Loucy (cell line): Measurements from ENCODE around the gene FCRLB.
"Not testable (repeated sequence)": the region's sequence is repeated elsewhere in the genome, so short reads cannot be mapped to it uniquely, and the experiment has no call there.

ENCODE experiments used
- H2AFZ ChIP-seq: fragments of 200-600 bp; sonication (generic); 2 replicates; pipeline ENCODE4 v1.6.0; 2016; ENCODE audit warnings: antibody characterized with exemption, mild to moderate bottlenecking, low read length, moderate library complexity
- H3F3A ChIP-seq: fragments of 200-600 bp; 2 replicates; pipeline ENCODE4 v1.6.0; 2016; ENCODE audit warnings: antibody characterized with exemption, low read depth, mild to moderate bottlenecking
- H3K27me3 ChIP-seq: fragments of 200-600 bp; sonication (generic); 2 replicates; pipeline ENCODE4 v1.6.1; 2014; ENCODE audit warnings: low read length, mild to moderate bottlenecking; ENCODE audit not compliant: insufficient read depth, poor library complexity, severe bottlenecking
- H3K36me3 ChIP-seq: fragments of 200-600 bp; sonication (generic); 2 replicates; pipeline ENCODE4 v1.6.1; 2016; ENCODE audit warnings: low read length; ENCODE audit not compliant: insufficient read depth
- H3K4me1 ChIP-seq: fragments of 200-600 bp; sonication (generic); 2 replicates; pipeline ENCODE4 v1.5.1; 2014; ENCODE audit warnings: low read length, mild to moderate bottlenecking; ENCODE audit not compliant: insufficient read depth, poor library complexity, severe bottlenecking
- H3K4me2 ChIP-seq: fragments of 200-600 bp; sonication (generic); 2 replicates; pipeline ENCODE4 v1.6.0; 2014; ENCODE audit warnings: antibody characterized with exemption, low read length, low read depth, mild to moderate bottlenecking; ENCODE audit not compliant: poor library complexity, severe bottlenecking
- H3K4me3 ChIP-seq: fragments of 200-600 bp; sonication (generic); 2 replicates; pipeline ENCODE4 v1.5.1; 2014; ENCODE audit warnings: low read length, mild to moderate bottlenecking, mixed read lengths; ENCODE audit not compliant: poor library complexity, severe bottlenecking
- H3K79me2 ChIP-seq: fragments of 200-600 bp; sonication (generic); 2 replicates; pipeline ENCODE4 v1.6.1; 2014; ENCODE audit warnings: low read length; ENCODE audit not compliant: insufficient read depth
- H3K9ac ChIP-seq: fragments of 200-600 bp; sonication (generic); 2 replicates; pipeline ENCODE4 v1.6.0; 2014; ENCODE audit warnings: mild to moderate bottlenecking, low read depth, low read length, moderate library complexity; ENCODE audit not compliant: poor library complexity, severe bottlenecking
- H3K9me2 ChIP-seq: fragments of 200-600 bp; sonication (generic); replicated peaks from 2 replicates; pipeline ENCODE4 v1.6.1; 2016; ENCODE audit warnings: low read depth, low read length, mixed read lengths
- H3K9me3 ChIP-seq: fragments of 200-600 bp; sonication (generic); 2 replicates; pipeline ENCODE4 v1.6.1; 2014; ENCODE audit warnings: mild to moderate bottlenecking, antibody characterized with exemption, low read length, low read depth; ENCODE audit not compliant: insufficient read depth
- H4K20me1 ChIP-seq: fragments of 200-600 bp; sonication (generic); 2 replicates; pipeline ENCODE4 v1.6.0; 2014; ENCODE audit warnings: antibody characterized with exemption, low read length, mild to moderate bottlenecking; ENCODE audit not compliant: insufficient read depth, poor library complexity, severe bottlenecking
- EZH2phosphoT487 ChIP-seq: fragments of 200-600 bp; IDR thresholded peaks from 2 replicates; pipeline ENCODE4 v1.6.1; 2018; ENCODE audit warnings: antibody characterized with exemption, mild to moderate bottlenecking, moderate library complexity, borderline replicate concordance
- TF ChIP-seq, protein P1 (sequence below): fragments of 200-600 bp; sonication (generic); conservative IDR thresholded peaks from 2 replicates; pipeline ENCODE4 v1.5.1; 2014; ENCODE audit warnings: mild to moderate bottlenecking, antibody characterized with exemption, low read length

FCRLB gene

DNA sequence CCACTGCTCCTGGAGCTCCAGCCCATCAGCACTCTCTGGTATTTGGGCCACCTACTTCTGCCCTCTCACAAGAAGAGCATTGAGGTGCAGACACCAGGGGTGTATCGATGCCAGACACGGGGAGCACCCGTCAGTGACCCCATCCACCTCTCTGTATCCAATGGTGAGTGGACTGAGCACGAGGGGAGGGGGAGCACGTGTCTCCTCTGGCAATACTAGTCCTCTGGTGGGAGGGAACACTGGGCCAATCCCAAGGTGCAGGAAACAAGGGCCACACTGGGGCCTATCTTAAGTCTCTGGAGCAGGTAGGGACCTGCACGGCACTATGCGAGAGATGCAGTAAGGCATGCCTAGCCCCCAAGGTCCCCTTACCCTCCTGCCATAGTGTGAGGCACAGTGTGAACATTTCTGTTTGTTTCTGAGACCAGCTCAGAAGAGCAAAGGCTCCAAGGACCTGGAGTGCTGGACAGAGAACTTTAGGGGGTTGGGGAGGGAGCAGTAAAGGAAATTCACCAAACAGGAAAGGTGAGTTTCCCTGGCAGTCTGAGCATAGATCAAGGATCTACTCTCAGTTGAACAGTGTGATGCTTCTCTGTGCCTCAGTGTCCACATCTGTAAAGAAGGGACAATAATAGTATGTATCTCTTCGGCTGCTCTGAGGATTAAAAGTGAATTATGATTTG lies 2.3 kb downstream of the FCRLB start:
- no peak overlapping the region for H3K4me3 ChIP-seq
- H3K4me2 ChIP-seq: no peak overlapping the region
- no peaks in the 10 kb centered on the region for H4K20me1 ChIP-seq
- H3K9me2 ChIP-seq: no peaks in the 10 kb centered on the region
- H3K9ac ChIP-seq: no peak overlapping the region
- H3F3A ChIP-seq: 0 out of 2 replicates have a peak, but pooled peaks cover 4% of the 10 kb centered on the region
- H3K4me1 ChIP-seq: peaks cover 16% of the 10 kb centered on the region
- no peaks in the 10 kb centered on the region for H3K27me3 ChIP-seq
- H3K36me3 ChIP-seq: no peaks in the 10 kb centered on the region
- no peak overlapping the region for H2AFZ ChIP-seq
- H3K9me3 ChIP-seq: no peaks in the 10 kb centered on the region
- TF ChIP-seq, protein P1, sequence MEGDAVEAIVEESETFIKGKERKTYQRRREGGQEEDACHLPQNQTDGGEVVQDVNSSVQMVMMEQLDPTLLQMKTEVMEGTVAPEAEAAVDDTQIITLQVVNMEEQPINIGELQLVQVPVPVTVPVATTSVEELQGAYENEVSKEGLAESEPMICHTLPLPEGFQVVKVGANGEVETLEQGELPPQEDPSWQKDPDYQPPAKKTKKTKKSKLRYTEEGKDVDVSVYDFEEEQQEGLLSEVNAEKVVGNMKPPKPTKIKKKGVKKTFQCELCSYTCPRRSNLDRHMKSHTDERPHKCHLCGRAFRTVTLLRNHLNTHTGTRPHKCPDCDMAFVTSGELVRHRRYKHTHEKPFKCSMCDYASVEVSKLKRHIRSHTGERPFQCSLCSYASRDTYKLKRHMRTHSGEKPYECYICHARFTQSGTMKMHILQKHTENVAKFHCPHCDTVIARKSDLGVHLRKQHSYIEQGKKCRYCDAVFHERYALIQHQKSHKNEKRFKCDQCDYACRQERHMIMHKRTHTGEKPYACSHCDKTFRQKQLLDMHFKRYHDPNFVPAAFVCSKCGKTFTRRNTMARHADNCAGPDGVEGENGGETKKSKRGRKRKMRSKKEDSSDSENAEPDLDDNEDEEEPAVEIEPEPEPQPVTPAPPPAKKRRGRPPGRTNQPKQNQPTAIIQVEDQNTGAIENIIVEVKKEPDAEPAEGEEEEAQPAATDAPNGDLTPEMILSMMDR: no peak
- TF ChIP-seq EZH2phosphoT487: no peak
- no peaks in the 10 kb centered on the region for H3K79me2 ChIP-seq

DNA sequence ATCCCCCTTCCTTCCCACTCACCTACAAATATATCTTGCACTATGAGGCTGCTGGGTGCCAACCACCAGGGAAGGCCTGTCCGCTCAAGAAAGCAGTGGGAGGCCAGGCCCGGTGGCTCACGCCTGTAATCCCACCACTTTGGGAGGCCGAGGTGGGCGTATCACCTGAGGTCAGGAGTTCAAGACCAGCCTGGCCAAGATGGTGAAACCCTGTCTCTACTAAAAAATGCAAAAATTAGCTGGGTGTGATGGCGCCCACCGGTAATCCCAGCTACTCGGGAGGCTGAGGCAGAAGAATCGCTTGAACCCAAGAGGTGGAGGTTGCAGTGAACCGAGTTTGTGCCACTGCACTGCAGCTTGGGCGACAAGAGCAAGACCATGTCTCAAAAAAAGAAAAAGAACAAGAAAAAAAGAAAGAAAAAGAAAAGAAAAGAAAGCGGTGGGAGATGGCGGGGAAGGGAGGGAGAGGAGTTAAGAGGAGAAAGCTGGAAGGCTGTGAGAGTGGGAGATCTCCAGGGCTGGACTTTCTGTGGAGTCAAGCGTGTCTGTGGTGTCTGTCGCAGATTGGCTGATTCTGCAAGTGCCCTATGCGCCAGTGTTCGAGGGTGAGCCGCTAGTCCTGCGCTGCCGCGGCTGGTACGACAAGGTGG lies 4.0 kb downstream of the FCRLB start:
- not testable (repeated sequence) for H4K20me1 ChIP-seq, H3K27me3 ChIP-seq, H3K9me3 ChIP-seq, H3K79me2 ChIP-seq, H3K9me2 ChIP-seq, H3F3A ChIP-seq, H3K36me3 ChIP-seq
- Histone ChIP-seq H3K4me3 (peak overlapping the region; percentile 83), H3K4me1 (peaks cover 16% of the 10 kb centered on the region), H3K4me2 (peak overlapping the region; percentile 93), H3K9ac (peak overlapping the region; percentile 93), H2AFZ (0 out of 2 replicates have a peak overlapping the region, but pooled peaks have one; percentile 68)

DNA sequence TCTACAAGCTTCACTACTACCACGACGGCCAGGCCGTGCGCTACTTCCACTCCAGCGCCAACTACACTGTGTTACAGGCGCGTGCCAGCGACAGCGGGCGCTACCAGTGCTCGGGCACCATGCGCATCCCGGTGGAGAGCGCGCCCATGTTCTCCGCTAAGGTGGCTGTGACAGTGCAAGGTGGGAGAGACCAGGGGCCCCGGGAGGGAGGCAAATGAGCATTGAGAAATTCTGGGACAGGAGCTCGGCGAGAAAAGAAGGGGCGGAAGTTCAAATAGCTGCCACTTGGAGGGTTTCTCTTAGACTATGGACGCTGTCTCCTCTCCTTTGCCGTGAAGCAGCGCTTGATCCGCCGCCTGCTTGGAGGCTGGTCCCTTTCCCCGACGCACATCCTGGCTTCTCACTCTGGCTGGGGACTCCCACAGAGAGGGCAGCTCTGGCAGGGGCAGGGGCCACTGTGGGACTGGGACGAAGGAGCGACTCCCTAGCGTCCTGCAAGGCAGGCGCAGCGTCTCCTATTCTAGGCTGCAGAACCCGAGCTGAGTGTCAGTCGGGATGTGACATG lies 4.6 kb downstream of the FCRLB start:
- H3K79me2 ChIP-seq: no peaks in the 10 kb centered on the region
- H3K36me3 ChIP-seq: no peaks in the 10 kb centered on the region
- H3K27me3 ChIP-seq: no peaks in the 10 kb centered on the region
- H3K9me3 ChIP-seq: no peaks in the 10 kb centered on the region
- peak overlapping the region; percentile 93 for H3K4me2 ChIP-seq
- peak overlapping the region; percentile 68 for H2AFZ ChIP-seq
- H3K9ac ChIP-seq: peak overlapping the region; percentile 93
- H3K9me2 ChIP-seq: no peaks in the 10 kb centered on the region
- no peaks in the 10 kb centered on the region for H4K20me1 ChIP-seq
- TF ChIP-seq, protein P1: 0 out of 2 replicates have a peak, but pooled peaks have one; percentile 9
- no peak for TF ChIP-seq EZH2phosphoT487
- H3F3A ChIP-seq: 0 out of 2 replicates have a peak, but pooled peaks cover 4% of the 10 kb centered on the region
- peaks cover 16% of the 10 kb centered on the region for H3K4me1 ChIP-seq
- H3K4me3 ChIP-seq: peak overlapping the region; percentile 83
